ENCODE data around the gene HOMER2. TPM values are rescaled to one million over a fixed set of nuclear protein-coding genes. Genes with fewer than 3 reads are reported as not detected.

The HOMER2 gene
- total RNA-seq, 3 donors from 2014 or later: 6.1 to 295 (median 77.7) TPM

GRCh38 chr15:82808634-82809041 is 143.9 kb downstream of the HOMER2 start:
- Histone ChIP-seq H3K27ac (peak overlapping the region; percentile 99 to 100), H3K27me3 (no peaks in the 10 kb centered on the region), H3K36me3 (no peaks in the 10 kb centered on the region), H3K9me3 (no peaks in the 10 kb centered on the region), H3K4me3 (peak overlapping the region in 2 of 3 donors; percentile 92 to 94), H3K4me1 (peaks cover 0 to 4% of the 10 kb centered on the region in 2 donors)
- TF ChIP-seq CTCF (IDR thresholded peaks at IDR 0.05): no peak
- TF ChIP-seq POLR2AphosphoS5 (IDR thresholded peaks at IDR 0.05): no peak
- no peak for TF ChIP-seq POLR2A (IDR thresholded peaks at IDR 0.05)
- DNase-seq (ENCODE audit: low spot score in 2 of 2): no peak
- intact Hi-C loops (cut with DNase I; ENCODE audit: low total_unique reads): no loop called here

- H3K27me3 ChIP-seq: no peaks in the 10 kb centered on the region
- H3K36me3 ChIP-seq: no peaks in the 10 kb centered on the region
- H3K4me1 ChIP-seq: peaks cover 0 to 4% of the 10 kb centered on the region in 2 donors
- no peak for DNase-seq (ENCODE audit: low spot score in 2 of 2)
- H3K27ac ChIP-seq: peak overlapping the region in 1 of 2 donors; percentile 99
- intact Hi-C loops (cut with DNase I; ENCODE audit: low total_unique reads): no loop called here
- H3K9me3 ChIP-seq: no peaks in the 10 kb centered on the region
- TF ChIP-seq POLR2A (IDR thresholded peaks at IDR 0.05): no peak
- no peak for TF ChIP-seq POLR2AphosphoS5 (IDR thresholded peaks at IDR 0.05)
- TF ChIP-seq CTCF (IDR thresholded peaks at IDR 0.05): no peak
- H3K4me3 ChIP-seq: no peak overlapping the region
These were observed 144.4 kb downstream of the HOMER2 start for GRCh38 chr15:82807920-82808633.

GRCh38 chr15:82805994-82806406 is 146.5 kb downstream of the HOMER2 start, which contains the start of gene FSD2:
Gene FSD2 (minus strand): TSS chr15:82806069. CDS start chr15:82787390, 18,679 bp downstream.
- DNase-seq (ENCODE audit: low spot score in 2 of 2): no peak
- Histone ChIP-seq H3K27ac (no peak within 1 kb of the TSS), H3K9me3 (no peaks in the 10 kb centered on the region), H3K4me3 (no peak within 1 kb of the TSS), H3K27me3 (no peaks in the 10 kb centered on the region), H3K4me1 (no peaks in the 10 kb centered on the region), H3K36me3 (no peaks in the 10 kb centered on the region)
- no peak for TF ChIP-seq POLR2AphosphoS5 (IDR thresholded peaks at IDR 0.05)
- no peak for TF ChIP-seq POLR2A (IDR thresholded peaks at IDR 0.05)
- TF ChIP-seq CTCF (IDR thresholded peaks at IDR 0.05): no peak
- intact Hi-C loops (cut with DNase I; ENCODE audit: low total_unique reads): no loop called here

- no peaks in the 10 kb centered on the region for H3K9me3 ChIP-seq
- no peaks in the 10 kb centered on the region for H3K4me1 ChIP-seq
- intact Hi-C loops (cut with DNase I; ENCODE audit: low total_unique reads): no loop called here
- H3K4me3 ChIP-seq: no peak overlapping the region
- H3K27ac ChIP-seq: no peak overlapping the region
- no peaks in the 10 kb centered on the region for H3K27me3 ChIP-seq
- no peak for DNase-seq (ENCODE audit: low spot score in 2 of 2)
- no peaks in the 10 kb centered on the region for H3K36me3 ChIP-seq
- no peak for TF ChIP-seq POLR2AphosphoS5 (IDR thresholded peaks at IDR 0.05)
- TF ChIP-seq CTCF (IDR thresholded peaks at IDR 0.05): no peak
- no peak for TF ChIP-seq POLR2A (IDR thresholded peaks at IDR 0.05)
These were observed 148.0 kb downstream of the HOMER2 start for GRCh38 chr15:82804575-82804949.

GRCh38 chr15:82803793-82804574 is 148.5 kb downstream of the HOMER2 start:
- intact Hi-C loops (cut with DNase I; ENCODE audit: low total_unique reads): no loop called here
- H3K4me3 ChIP-seq: no peak overlapping the region
- no peaks in the 10 kb centered on the region for H3K27me3 ChIP-seq
- DNase-seq (ENCODE audit: low spot score in 2 of 2): no peak
- no peaks in the 10 kb centered on the region for H3K9me3 ChIP-seq
- H3K36me3 ChIP-seq: no peaks in the 10 kb centered on the region
- no peak overlapping the region for H3K27ac ChIP-seq
- TF ChIP-seq POLR2A (IDR thresholded peaks at IDR 0.05) (no peak), POLR2AphosphoS5 (IDR thresholded peaks at IDR 0.05) (no peak), CTCF (IDR thresholded peaks at IDR 0.05) (no peak)
- no peaks in the 10 kb centered on the region for H3K4me1 ChIP-seq
